T-helper 17 cell (primary cell): ENCODE results near the gene ZBTB7C. TPM values are rescaled to one million over a fixed set of nuclear protein-coding genes. Genes with fewer than 3 reads are reported as not detected.
"Not testable (repeated sequence)": the region's sequence is repeated elsewhere in the genome, so short reads cannot be mapped to it uniquely, and the experiment has no call there.

Source experiments
- ATAC-seq: fragments of 150-1000 bp; cut with Tn5 transposase; 2 replicates; pipeline ENCODE4 v1.10.0; 2021; ENCODE audit warnings: mild to moderate bottlenecking, moderate library complexity
- DNase-seq, 3 donors: peaks; one replicate each; pipeline versions ENCODE4 v3.0.0 to v3.0.0-alpha.2; 2020 to 2021
- H3K9me3 ChIP-seq: one replicate; pipeline ENCODE4 v1.7.0; 2013; ENCODE audit warnings: low read length, mild to moderate bottlenecking; ENCODE audit not compliant: control insufficient read depth, poor library complexity, severe bottlenecking
- H3K27ac Mint-ChIP-seq: one replicate; pipeline ENCODE4 v1.8.0; 2022; ENCODE audit warnings: mild to moderate bottlenecking, moderate library complexity, mixed read lengths
- H3K27me3 Mint-ChIP-seq: one replicate; pipeline ENCODE4 v1.8.0; 2022; ENCODE audit warnings: mixed read lengths
- H3K36me3 Mint-ChIP-seq: one replicate; pipeline ENCODE4 v1.8.0; 2022; ENCODE audit warnings: low read depth, mixed read lengths
- H3K4me1 Mint-ChIP-seq: one replicate; pipeline ENCODE4 v1.8.0; 2022; ENCODE audit warnings: mild to moderate bottlenecking, mixed read lengths
- H3K4me3 Mint-ChIP-seq: one replicate; pipeline ENCODE4 v1.8.0; 2022; ENCODE audit warnings: mild to moderate bottlenecking, moderate library complexity, mixed read lengths
- total RNA-seq, 4 donors: library from RNA in 2 of 4; stranded (reverse) in 2 of 4; gene quantifications; one replicate each; pipeline ENCODE4 v1.2.3 and lab custom pipeline; 2022 to 2026

The ZBTB7C gene
- total RNA-seq, 2 donors from 2014 or later = 0.07 TPM; not detected in 1

DNA sequence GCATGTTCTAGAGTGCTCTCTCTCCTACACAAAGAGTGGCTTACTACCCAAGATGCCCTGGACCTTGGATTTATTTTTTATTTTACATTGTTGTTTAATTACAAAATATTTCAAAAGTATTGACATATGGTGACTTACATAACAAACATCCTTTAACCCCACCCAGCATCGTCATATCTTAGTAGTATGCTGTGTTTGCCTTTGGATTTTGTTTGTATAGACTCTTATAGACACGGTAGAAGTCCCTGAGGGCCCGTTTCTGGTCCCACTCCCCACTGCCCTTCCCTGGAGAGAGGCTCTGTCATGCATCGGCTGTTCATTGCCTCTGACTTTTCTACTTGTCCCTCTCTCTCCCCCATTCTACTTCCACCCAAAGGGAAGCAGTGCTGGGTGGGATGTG lies 112.0 kb downstream of the ZBTB7C start:
- no peak overlapping the region for H3K4me3 Mint-ChIP-seq
- H3K9me3 ChIP-seq = no peaks in the 10 kb centered on the region
- no peak overlapping the region for H3K27ac Mint-ChIP-seq
- no peaks in the 10 kb centered on the region for H3K36me3 Mint-ChIP-seq
- ATAC-seq (no peak), DNase-seq (no peak)
- peaks cover 11% of the 10 kb centered on the region for H3K27me3 Mint-ChIP-seq
- H3K4me1 Mint-ChIP-seq = peaks cover 8% of the 10 kb centered on the region

GRCh38 chr18:48296581-48296980 lies 112.6 kb downstream of the ZBTB7C start:
- Mint-ChIP-seq H3K4me1 (peaks cover 8% of the 10 kb centered on the region), H3K27ac (no peak overlapping the region), H3K36me3 (no peaks in the 10 kb centered on the region), H3K27me3 (peaks cover 11% of the 10 kb centered on the region), H3K4me3 (no peak overlapping the region)
- DNase-seq (no peak), ATAC-seq (no peak)
- H3K9me3 ChIP-seq = no peaks in the 10 kb centered on the region

DNA sequence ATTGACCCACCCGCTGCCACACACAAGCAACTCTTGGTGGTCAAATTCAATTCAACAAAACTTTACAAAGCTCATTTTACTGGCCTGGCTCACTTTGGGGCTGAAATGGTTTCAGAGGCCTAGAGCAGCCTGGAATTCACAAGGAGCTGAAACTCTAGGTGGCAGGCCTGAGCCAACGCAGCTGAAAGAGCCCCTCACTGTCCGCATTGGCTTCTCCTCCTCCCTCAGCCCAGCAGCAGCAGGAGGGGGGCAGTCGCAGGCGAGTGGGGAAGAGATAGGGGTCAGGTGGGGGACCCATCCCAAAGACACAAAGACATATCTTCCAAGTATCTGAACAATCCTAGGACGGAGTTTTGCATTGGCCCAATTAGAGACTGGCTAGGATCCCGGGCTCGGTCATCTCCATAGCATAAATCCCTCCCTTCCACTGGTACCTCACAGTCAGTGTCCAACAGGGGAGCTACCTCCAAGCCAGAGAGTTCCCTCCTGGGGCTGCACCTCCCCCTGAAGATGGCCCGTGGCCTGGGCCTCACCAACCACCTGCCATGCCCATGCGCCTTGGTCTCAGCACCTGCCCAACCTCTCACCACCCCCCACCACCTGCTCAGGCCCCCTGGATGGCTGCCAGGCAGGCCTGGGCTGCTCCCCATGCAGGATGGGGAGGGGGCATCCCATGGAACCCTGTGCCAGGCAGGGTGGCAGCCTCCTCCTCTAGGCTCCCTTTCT lies 113.4 kb downstream of the ZBTB7C start:
- Mint-ChIP-seq H3K4me1 (peaks cover 7% of the 10 kb centered on the region), H3K27me3 (peaks cover 11% of the 10 kb centered on the region), H3K4me3 (no peak overlapping the region), H3K36me3 (no peaks in the 10 kb centered on the region), H3K27ac (no peak overlapping the region)
- no peaks in the 10 kb centered on the region for H3K9me3 ChIP-seq
- ATAC-seq = no peak
- DNase-seq = no peak

- no peak for ATAC-seq
- Mint-ChIP-seq H3K36me3 (no peaks in the 10 kb centered on the region), H3K4me3 (no peak overlapping the region), H3K4me1 (no peaks in the 10 kb centered on the region), H3K27me3 (peaks cover 11% of the 10 kb centered on the region), H3K27ac (no peak overlapping the region)
- no peaks in the 10 kb centered on the region for H3K9me3 ChIP-seq
- no peak for DNase-seq
Measured at GRCh38 chr18:48294899-48295585, 114.1 kb downstream of the ZBTB7C start.

GRCh38 chr18:48293954-48294898 lies 115.0 kb downstream of the ZBTB7C start:
- H3K4me3 Mint-ChIP-seq = no peak overlapping the region
- no peak for DNase-seq

GRCh38 chr18:48292782-48293424 lies 116.3 kb downstream of the ZBTB7C start:
- Mint-ChIP-seq H3K4me3 (no peak overlapping the region), H3K27ac (no peak overlapping the region), H3K4me1 (no peaks in the 10 kb centered on the region), H3K36me3 (no peaks in the 10 kb centered on the region), H3K27me3 (peaks cover 5% of the 10 kb centered on the region)
- H3K9me3 ChIP-seq = no peaks in the 10 kb centered on the region
- ATAC-seq = no peak
- no peak for DNase-seq

More at GRCh38 chr18:48293954-48294898, 115.0 kb downstream of the ZBTB7C start:
- no peak overlapping the region for H3K27ac Mint-ChIP-seq
- peaks cover 11% of the 10 kb centered on the region for H3K27me3 Mint-ChIP-seq
- H3K4me1 Mint-ChIP-seq = no peaks in the 10 kb centered on the region
- H3K9me3 ChIP-seq = no peaks in the 10 kb centered on the region
- no peak for ATAC-seq
- H3K36me3 Mint-ChIP-seq = no peaks in the 10 kb centered on the region

GRCh38 chr18:48292229-48292628 lies 117.0 kb downstream of the ZBTB7C start:
- no peaks in the 10 kb centered on the region for H3K9me3 ChIP-seq
- DNase-seq (no peak), ATAC-seq (no peak)
- H3K4me3 Mint-ChIP-seq = no peak overlapping the region
- peaks cover 5% of the 10 kb centered on the region for H3K27me3 Mint-ChIP-seq
- no peaks in the 10 kb centered on the region for H3K36me3 Mint-ChIP-seq
- H3K27ac Mint-ChIP-seq = no peak overlapping the region
- H3K4me1 Mint-ChIP-seq = no peaks in the 10 kb centered on the region

DNA sequence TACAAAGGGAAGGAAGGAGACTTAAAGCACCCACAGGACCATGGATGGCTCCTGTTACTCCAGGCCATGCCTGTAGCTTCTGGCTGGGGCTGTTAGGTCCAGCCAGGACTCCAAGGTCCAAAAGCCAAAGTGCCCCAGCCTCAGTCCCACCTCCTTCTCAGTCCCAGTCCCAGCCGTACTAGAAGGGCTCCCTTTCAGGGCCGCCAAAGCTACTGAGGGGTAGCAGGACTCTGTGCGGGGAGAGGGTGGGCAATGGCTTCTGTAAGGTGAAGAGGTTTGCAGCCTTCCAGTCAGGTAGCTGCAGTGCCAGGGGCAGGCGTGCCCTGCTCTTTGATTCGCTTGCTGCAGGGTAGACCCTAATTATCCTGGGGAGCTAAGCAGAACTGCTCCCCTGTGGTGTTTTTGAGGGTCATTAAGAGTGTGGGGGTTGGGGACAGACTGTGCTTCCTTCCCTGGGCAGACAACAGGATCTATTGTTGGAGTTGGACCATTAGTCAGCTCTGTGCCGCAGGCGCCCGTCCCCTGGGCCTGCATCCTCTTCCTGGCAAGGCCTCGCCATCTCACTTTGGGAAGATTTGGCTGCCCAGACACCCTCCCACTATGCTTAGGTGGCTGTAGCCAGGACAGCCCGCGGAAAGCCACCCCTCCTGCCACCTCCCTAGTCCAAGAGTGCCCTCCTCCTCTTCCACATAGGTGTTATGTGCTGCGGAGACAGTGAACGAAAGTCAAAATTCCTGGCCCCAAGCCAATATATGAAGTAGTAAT lies 118.8 kb downstream of the ZBTB7C start:
- Mint-ChIP-seq H3K4me1 (no peaks in the 10 kb centered on the region), H3K36me3 (no peaks in the 10 kb centered on the region), H3K27ac (no peak overlapping the region), H3K4me3 (no peak overlapping the region), H3K27me3 (no peaks in the 10 kb centered on the region)
- ATAC-seq (no peak), DNase-seq (no peak)
- H3K9me3 ChIP-seq = no peaks in the 10 kb centered on the region

DNA sequence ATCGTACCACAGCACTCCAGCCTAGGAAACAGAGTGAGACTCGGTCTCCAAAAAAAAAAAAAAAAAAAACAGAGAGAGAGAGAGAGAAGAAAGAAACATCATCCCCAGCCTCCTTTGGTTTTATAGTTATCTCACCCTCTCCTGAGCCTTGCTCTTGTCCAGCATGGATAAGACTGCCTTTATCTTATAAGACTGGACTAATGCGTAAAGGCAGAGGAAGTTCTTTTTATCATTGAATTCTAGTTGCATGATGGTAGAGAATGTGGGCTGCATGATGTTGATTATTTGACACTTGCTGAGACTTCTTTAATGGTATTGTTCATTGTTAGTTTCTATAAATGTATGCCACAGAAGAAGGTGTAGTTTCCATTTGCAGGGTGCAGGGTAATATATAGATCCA lies 124.4 kb downstream of the ZBTB7C start:
- Mint-ChIP-seq H3K4me1 (no peaks in the 10 kb centered on the region), H3K36me3 (no peaks in the 10 kb centered on the region), H3K27me3 (no peaks in the 10 kb centered on the region), H3K4me3 (no peak overlapping the region), H3K27ac (no peak overlapping the region)
- ATAC-seq = no peak
- no peak for DNase-seq
- no peaks in the 10 kb centered on the region for H3K9me3 ChIP-seq

GRCh38 chr18:48284011-48284410 lies 125.2 kb downstream of the ZBTB7C start:
- not testable (repeated sequence) for H3K36me3 Mint-ChIP-seq, H3K4me1 Mint-ChIP-seq, H3K4me3 Mint-ChIP-seq, H3K27ac Mint-ChIP-seq, ATAC-seq, DNase-seq, H3K27me3 Mint-ChIP-seq, H3K9me3 ChIP-seq

DNA sequence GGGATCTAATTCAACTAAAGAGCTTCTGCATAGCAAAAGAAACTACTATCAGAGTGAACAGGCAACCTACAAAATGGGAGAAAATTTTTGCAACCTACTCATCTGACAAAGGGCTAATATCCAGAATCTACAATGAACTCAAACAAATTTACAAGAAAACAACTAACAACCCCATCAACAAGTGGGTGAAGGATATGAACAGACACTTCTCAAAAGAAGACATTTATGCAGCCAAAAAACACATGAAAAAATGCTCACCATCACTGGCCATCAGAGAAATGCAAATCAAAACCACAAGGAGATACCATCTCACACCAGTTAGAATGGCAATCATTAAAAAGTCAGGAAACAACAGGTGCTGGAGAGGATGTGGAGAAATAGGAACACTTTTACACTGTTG lies 127.7 kb downstream of the ZBTB7C start:
- DNase-seq, H3K27me3 Mint-ChIP-seq, H3K9me3 ChIP-seq, H3K4me1 Mint-ChIP-seq, H3K36me3 Mint-ChIP-seq, H3K27ac Mint-ChIP-seq, H3K4me3 Mint-ChIP-seq, ATAC-seq: not testable (repeated sequence)

DNA sequence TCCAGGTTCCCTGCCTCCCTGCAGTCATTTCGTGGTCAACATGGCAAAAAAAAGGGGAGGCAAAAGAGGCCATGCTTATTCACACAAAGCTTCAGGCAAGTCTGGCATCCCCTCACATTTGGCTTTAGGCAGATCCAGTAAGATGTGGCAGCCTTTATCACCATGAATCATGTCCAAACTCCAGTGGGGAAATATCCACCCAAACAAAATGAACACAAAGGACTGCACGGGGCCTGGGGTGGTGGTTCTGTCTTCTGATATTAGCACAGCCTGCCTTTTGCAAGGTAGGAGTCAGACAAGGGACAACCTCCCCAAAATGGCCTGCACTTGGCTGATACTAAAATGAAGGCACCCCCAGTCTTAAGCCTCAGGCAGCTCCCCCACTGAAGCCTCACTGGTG lies 129.9 kb downstream of the ZBTB7C start:
- DNase-seq = no peak
- H3K36me3 Mint-ChIP-seq = no peaks in the 10 kb centered on the region
- H3K27ac Mint-ChIP-seq = no peak overlapping the region
- no peaks in the 10 kb centered on the region for H3K4me1 Mint-ChIP-seq
- peaks cover 9% of the 10 kb centered on the region for H3K27me3 Mint-ChIP-seq
- H3K4me3 Mint-ChIP-seq = no peak overlapping the region
- H3K9me3 ChIP-seq = no peaks in the 10 kb centered on the region
- ATAC-seq = no peak
